GM19328 (cell line): ENCODE results near the gene SORCS3.

Experiments
- ATAC-seq: cut with Tn5 transposase; IDR thresholded peaks from one replicate; pipeline ENCODE4 v1.9.1; 2021; ENCODE audit warnings: mild to moderate bottlenecking, moderate library complexity; ENCODE audit not compliant: unreplicated experiment

The SORCS3 gene

DNA sequence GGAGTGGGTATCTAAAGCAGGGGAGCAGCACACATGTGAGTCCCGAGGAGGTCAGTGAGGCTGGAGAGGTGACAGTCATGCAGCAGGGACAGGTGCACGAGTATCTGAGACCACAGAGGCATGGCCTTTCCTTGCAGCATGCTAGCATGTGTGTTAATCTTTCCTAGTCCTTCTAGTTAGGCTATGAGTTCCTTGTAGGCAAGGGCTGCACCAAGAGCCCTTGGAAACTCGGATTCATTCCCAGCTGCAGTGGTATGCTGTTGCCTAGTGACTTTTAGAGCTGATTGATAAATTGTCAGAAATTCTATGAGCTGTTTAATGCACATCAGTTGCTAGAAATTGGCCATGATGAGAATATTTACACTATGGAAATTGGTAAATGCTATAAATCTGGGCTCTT, 132.0 kb downstream of the SORCS3 start:
- ATAC-seq, result no peak

DNA sequence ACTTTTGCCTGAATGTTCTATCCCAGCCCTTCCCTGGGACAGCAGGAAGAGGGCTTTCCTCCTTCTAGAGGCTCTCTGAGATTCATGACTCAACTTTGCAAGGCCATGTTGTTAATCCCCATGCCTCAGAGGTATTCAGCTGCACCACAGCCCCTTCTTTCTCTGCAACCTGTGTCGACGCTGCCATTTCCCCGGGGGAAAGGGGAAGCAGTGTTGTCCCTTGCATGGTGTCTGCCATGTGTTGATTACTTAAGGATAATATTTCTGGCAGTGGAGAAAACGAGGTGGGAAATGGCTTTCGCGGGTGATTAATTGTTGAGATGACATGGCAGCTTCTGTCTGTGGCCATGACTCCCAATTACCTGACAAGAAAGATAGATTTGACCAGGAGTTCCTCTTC, 133.1 kb downstream of the SORCS3 start:
- no peak for ATAC-seq

- no peak for ATAC-seq
Measured at GRCh38 chr10:104777086-104777799, 136.2 kb downstream of the SORCS3 start.

- no peak for ATAC-seq
Measured at GRCh38 chr10:104778371-104778770, 137.3 kb downstream of the SORCS3 start.

DNA sequence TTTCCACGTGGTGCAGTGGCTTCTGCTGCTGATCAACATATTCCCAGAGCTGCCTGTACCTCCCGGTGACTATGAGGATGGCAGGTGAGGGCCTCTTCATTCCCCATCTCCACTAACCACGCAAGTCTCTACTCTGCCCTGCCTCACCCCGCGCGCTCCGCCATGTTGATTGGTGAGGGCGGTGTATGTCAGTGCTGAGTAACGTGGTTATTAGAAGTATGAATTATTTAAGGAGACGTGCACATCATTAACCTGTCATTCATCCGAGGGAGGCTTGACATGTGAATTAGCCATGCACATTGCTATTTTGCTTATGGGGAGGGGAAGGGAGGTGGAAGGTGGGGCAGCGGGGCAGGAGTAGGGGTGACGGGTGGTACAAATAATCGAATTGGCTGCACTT, 138.6 kb downstream of the SORCS3 start:
- no peak for ATAC-seq

DNA sequence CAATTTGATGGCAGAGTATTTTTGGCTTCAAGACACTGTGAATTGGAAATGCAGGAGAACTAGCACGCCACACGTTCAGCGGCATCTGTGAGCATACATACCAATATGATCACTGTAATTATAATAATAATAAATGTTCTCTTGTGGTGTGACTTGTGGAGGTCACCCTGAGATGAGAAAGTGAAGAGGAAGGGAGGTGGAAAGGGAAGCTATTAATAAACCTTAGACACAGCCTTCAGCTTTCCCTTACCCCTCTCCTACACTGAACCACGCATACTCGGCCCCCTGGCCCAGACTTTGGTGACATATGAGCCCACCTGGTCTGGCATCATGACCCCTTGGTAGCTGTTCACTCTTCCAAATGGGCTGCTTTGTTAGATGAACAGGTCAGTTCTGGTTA, 139.1 kb downstream of the SORCS3 start:
- ATAC-seq, result no peak

DNA sequence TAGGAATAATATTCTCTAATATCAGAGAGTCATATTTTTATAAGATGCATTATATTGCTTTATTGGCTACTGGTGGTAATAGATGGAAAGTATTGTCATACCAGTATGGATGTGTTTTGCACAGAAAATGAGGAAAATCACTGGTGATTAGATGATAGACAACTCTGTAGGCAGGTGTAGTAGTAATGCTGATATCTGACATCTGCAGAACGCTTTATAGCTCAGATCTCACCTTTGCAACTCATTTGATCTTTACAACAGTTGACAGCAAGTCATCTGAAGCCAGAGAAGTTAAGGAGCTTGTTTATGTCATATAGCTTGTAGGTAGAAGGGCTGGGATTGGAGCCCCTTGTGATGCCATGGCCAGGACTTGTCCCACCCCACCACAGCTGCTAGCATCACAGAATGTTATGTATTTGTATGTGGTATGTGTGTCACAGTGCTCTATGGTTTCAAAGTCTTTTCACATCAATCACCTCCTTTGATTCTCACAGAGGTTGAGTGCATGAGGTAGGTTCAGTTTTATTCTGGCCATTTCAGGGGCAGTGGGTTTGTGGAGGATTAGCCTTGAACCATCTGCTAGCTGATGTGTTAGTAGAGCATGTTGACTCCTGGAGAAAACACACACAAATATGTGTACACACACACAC, 140.0 kb downstream of the SORCS3 start:
- ATAC-seq, result no peak

DNA sequence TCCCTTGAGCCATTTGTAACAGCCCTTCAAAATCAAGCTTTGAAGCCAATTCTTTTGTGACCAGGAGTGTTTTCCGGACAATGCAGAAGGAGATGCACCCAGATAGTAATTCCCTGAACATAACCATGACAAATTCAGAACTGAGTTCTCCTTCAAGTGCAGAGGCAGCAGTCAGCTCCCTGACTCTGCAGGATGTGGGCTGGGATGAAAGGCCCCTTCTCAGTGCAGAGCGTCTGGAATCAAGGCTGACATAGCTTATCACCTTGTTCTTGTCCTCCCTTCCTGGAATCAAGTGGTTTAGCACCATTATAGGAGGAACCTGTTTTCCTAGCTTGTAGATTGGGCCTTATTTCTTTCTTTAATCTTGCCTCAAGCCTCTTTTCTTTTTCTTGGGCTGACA, 143.4 kb downstream of the SORCS3 start:
- ATAC-seq, result no peak

- ATAC-seq, result no peak
Measured at GRCh38 chr10:104791471-104791870, 150.4 kb downstream of the SORCS3 start.

DNA sequence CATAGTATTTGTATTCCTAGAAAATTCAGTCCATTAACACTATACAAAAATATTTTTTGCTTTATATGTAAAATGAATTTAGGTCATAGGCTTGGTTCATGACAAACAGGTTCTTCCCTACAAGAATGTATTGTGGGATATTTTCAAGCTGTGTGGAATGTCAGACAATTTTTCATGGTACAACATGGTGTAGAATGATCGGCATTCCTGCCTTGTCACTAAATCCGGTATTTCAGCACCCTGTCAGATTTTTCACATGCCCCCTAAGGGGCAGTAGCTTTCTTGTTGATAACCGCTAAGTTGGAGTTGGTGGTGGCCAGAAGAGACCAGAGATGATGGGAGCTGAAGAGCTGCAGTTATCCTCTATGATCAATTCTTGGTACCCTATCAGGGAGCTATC, 154.3 kb downstream of the SORCS3 start:
- no peak for ATAC-seq

DNA sequence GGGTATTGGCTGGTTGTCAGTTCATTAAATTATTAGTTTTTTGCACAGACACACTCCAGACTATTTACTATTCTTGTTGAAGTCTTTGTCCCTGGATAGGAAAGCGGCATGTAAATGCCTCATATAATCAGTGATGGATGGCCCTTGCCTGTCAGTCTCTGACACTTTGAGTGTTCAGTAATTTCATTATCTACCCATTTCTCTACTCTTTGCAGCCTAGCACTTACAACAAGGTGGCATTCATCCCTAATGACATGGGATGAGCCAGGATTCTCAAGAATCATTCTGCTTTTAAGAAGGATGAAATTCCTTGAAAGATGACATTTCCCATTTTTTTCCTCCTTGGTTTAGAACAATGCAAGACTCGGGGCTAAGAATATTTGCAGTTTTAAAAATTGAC, 155.7 kb downstream of the SORCS3 start:
- no peak for ATAC-seq

DNA sequence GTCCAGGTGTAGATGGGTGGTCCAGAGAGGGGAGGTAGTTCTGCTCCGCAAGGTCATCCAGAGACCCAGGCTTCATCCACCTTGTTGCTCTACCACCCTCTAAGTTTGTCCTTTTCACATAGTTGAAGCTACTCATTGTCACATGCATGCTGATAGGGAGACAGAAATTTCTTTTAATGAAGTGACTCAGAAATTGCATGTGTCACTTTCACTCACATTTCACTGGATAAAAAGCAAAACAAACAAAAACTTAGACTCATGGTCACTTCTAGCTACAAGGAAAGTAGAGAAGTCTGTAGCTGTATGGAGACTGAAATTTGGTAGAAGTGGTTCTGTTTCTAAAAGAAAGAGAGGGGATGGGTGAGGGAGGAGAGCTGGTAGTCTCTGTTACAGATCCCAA, 161.9 kb downstream of the SORCS3 start:
- no peak for ATAC-seq

DNA sequence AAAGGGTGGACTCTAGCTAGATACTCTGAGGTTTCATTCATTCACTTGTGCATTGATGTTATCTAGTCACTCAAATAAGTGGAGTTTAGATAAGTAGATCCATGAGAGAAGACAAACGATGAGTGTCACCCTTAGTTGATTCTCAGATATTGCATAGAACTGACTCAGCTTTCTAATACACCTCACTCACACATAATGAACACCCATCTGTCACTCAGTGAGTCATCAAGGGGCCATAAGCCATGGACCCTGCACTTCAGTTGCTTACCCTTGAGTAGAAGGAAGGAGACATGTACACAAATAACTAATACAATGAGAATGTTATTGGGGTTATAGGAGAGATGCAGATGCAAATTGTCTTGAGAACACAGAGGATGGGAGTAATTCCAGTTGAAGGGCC, 163.8 kb downstream of the SORCS3 start:
- no peak for ATAC-seq

DNA sequence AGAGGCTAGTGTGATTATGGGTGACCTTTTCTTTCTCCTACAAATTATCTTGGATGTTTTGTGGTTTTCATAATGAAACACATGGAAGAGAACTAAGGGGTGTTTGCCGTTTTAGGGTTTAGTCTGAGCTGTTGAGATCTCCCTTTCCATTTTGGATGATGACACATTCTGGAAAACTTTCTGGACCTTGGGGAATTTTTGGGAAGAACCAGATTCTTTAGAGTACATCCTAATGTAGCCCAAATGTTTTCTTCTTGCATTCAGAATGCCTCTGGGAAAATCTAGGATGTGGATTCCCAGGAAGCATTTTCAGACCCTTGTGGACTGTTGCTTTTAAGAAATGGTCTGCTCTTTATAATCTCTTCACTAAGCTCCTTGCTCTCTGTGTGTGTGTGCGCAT, 165.7 kb downstream of the SORCS3 start:
- ATAC-seq, result no peak

DNA sequence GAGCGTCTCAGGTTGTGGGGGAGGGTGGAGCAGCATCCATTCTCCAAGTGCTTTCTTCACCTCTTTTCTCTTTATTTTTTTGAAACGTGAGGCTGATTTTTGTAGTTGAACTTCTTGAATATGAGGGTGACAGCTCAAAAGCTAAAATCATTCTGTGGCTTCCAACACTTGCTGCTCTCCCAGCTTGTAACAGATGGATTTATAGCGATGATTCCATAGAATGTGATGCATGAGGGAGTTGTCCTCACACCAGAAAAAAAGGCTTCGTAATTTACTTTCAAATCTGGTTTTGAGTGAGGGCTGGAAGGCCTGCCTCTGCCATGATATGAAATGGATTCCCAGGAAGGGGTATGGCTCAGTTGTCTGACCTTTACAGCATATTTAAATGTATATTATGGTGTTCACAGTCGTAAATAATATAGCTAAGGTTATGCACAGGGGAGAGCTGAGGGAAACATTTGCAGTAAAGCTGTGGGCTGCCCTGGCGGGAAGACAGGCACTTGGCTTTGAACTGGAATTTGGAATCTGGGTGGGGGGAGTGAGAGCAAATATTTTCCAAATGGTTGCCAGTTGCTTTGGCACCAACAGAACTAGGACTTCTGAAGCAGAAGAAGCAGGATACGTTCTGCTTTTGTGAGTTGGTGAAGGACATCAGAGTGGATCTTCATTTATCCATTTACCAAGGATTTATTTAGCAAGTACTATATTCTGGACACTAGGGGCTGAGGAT, 166.7 kb downstream of the SORCS3 start:
- ATAC-seq, result no peak

GRCh38 chr10:104809288-104810090, 168.4 kb downstream of the SORCS3 start:
- ATAC-seq, result peak; percentile 63

DNA sequence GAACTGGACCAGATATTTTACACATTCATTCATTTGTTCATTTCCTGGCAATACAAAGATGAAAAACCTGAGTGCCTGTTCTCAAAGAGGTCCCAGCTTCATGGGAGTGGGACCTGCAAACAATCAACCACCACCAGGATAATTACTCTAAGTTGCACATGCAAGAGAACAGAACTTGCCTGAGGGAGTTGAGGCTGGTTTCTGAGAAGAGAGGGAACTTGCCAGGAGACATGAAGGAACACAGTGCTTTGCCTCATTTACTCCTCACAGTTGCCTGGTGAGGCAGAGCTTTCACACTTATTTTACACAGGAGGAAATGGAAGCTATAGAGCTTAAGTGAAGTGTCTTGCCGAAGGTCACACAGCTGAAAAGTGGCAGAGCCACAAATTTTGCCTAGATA, 170.1 kb downstream of the SORCS3 start:
- no peak for ATAC-seq

DNA sequence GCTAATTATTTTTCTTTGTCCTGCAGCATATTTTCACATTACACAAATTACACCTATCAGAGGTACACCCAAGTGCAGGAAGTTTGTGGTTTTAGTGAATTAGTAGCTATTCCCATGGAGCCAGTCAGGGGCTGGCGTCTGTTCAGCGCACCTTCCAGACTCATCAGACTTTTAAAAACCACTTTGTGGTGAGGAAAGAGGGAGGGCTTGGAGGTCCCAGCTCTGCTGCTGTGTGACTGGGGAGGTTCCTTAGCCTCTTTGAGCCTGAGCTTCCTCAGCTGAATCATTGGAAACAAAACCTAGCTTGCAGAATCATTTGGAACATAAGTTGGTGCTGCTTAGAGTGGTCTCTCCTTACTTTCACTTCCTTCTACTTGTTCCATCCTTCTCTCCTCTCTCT, 175.4 kb downstream of the SORCS3 start:
- no peak for ATAC-seq

- no peak for ATAC-seq
Measured at GRCh38 chr10:104819731-104820130, 178.6 kb downstream of the SORCS3 start.

- ATAC-seq, result no peak
Measured at GRCh38 chr10:104822088-104822487, 181.0 kb downstream of the SORCS3 start.

DNA sequence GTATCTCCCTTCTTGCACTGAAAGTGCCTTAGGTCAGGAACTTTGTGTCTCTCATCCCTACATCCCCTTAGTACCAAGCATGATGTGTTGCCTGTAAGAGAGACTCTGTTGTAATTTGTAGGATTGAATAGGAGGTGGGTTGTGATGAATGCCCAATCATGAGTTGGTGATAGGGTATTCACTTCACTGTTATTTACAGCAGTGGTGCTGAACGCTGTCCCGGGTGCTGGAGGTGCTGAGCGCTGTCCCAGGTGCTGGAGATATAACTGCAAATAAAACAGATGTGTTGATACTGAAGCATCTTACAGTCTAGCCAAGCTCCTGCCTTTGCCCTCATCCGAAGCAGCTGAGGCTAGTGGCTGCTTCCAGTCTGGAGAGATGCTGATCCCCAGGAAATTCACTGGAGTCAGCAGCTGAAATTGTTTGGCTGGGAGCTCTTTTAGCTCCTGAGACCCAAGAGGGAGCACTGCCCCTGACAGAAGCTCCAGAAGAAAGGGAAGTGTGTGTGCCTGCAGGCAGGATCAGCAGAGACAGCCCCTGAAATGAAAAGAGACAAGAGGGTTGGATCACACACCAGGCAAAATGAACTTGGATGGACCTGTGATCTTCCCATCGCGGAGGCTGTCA, 183.4 kb downstream of the SORCS3 start:
- ATAC-seq, result no peak
